Erythroblast (primary cell): ENCODE data around the gene VASN.
A peak's percentile ranks its signal among the peaks of the same experiment; 100 is the strongest.

Source experiments
- GATA1 ChIP-seq: IDR thresholded peaks from 2 replicates; pipeline ENCODE4 v1.6.1; 2011; ENCODE audit warnings: low read depth, mild to moderate bottlenecking, control low read depth, low read length, moderate library complexity
- POLR2A ChIP-seq: IDR thresholded peaks from 2 replicates; pipeline ENCODE4 v1.6.1; 2011; ENCODE audit warnings: mild to moderate bottlenecking, low read length

DNA sequence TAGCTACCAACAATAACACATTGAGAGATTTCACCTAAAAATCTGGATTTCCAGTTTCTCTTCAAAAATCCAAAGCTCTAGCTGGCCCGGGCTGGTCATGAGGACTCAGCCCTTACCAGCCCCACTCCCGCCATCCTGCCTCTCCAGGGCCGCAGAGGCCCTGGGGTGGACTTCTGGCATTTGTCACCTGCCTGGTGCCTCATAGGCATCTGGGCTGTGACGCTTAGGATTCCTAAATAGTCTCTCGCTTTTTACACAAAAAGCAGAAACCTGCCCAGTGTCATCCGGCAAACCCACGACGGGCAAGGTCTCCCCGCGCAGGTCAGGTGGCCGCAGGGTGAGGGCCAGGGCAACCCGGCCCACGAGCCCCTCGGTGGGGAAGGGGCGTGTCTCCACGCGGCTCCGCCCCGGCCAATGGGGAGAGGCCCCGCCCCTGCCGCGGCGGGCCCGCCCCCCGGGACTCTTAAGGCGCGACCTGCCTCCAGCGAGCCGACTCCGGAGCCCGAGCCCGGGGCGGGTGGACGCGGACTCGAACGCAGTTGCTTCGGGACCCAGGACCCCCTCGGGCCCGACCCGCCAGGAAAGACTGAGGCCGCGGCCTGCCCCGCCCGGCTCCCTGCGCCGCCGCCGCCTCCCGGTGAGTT, at the start of gene VASN:
- TF ChIP-seq POLR2A (peak; percentile 53), GATA1 (no peak)
